Mucosa of descending colon (tissue), 3 donors: Measurements from ENCODE around the gene RASSF5. TPM values are rescaled to one million over a fixed set of nuclear protein-coding genes. Genes with fewer than 3 reads are reported as not detected.

Experiments
- ATAC-seq: fragments of 200-7000 bp; cut with Tn5 transposase; one replicate; pipeline ENCODE4 v1.9.1; 2020; ENCODE audit warnings: mild to moderate bottlenecking, moderate library complexity
- DNase-seq, 3 donors: peaks; one replicate each; pipeline ENCODE4 v3.0.0-alpha.2; 2020
- H3K36me3 ChIP-seq: fragments of 200-600 bp; one replicate; pipeline ENCODE4 v1.8.0; 2021; ENCODE audit warnings: low read depth, mild to moderate bottlenecking
- H3K4me1 ChIP-seq: fragments of 200-600 bp; one replicate; pipeline ENCODE4 v1.8.0; 2021; ENCODE audit warnings: low read depth, mild to moderate bottlenecking
- H3K4me3 ChIP-seq: fragments of 200-600 bp; one replicate; pipeline ENCODE4 v1.8.0; 2021; ENCODE audit warnings: mild to moderate bottlenecking
- H3K9me3 ChIP-seq: fragments of 200-600 bp; one replicate; pipeline ENCODE4 v1.8.0; 2021; ENCODE audit warnings: mild to moderate bottlenecking
- intact Hi-C, 2 donors: fragments of 100-400 bp; cut with DNase I in 1 of 2; cut with micrococcal nuclease in 1 of 2; formaldehyde crosslinking; loops; one replicate each; pipeline versions ENCODE4 v1.11.0 to v1.11.1; 2022; cut with DNase I, micrococcal nuclease
- total RNA-seq, 3 donors: library from RNA; stranded (reverse); fragmentation: NEBNext Ultra II Directional in 2 of 3; extraction: Animal tissue kit (Norgen Biotek cat#: 25700) in 2 of 3; gene quantifications; one replicate each; pipeline versions ENCODE4 v1.2.1 to v1.2.4, GENCODE V29; 2021 to 2023
- TF ChIP-seq, protein P1 (sequence below): fragments of 200-600 bp; IDR thresholded peaks from one replicate; pipeline ENCODE4 v1.8.0; 2022; ENCODE audit warnings: antibody characterized with exemption, mild to moderate bottlenecking
- donor health status: DM: no; HTN: no; CAD: no; lungs with moderate emphysema.
- donor health status: DM: no; HTN: no; CAD: no.
- donor health status: DM: no; HTN: yes; CAD: no.

Gene RASSF5
- total RNA-seq, 3 donors from 2014 or later = 5.3 to 7.6 (median 5.8) TPM

DNA sequence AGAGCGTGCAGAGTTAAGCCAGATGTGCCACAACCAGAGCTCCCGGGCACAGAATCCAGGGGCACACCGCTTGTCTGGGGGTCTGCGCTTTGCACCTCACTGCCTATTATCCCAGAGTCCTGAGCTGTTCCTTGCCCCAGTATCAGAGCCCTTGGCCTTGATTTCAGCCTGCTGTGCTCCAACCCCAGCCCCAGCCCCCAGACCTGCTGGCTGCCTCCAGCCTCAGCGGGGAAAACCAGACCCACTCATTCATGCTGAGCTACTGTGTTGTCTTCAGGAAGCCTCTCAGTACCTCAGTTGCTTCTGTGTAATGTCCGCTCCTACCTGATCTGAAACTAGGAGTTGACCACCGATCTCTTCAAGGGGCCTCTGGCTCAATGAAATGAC, 35.9 kb upstream of the RASSF5 start:
- peaks cover 22% of the 10 kb centered on the region for H3K4me1 ChIP-seq
- intact Hi-C loops = no loop called here
- ATAC-seq = no peak
- TF ChIP-seq, protein P1, sequence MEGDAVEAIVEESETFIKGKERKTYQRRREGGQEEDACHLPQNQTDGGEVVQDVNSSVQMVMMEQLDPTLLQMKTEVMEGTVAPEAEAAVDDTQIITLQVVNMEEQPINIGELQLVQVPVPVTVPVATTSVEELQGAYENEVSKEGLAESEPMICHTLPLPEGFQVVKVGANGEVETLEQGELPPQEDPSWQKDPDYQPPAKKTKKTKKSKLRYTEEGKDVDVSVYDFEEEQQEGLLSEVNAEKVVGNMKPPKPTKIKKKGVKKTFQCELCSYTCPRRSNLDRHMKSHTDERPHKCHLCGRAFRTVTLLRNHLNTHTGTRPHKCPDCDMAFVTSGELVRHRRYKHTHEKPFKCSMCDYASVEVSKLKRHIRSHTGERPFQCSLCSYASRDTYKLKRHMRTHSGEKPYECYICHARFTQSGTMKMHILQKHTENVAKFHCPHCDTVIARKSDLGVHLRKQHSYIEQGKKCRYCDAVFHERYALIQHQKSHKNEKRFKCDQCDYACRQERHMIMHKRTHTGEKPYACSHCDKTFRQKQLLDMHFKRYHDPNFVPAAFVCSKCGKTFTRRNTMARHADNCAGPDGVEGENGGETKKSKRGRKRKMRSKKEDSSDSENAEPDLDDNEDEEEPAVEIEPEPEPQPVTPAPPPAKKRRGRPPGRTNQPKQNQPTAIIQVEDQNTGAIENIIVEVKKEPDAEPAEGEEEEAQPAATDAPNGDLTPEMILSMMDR = no peak
- no peaks in the 10 kb centered on the region for H3K36me3 ChIP-seq
- H3K4me3 ChIP-seq = no peak overlapping the region
- no peaks in the 10 kb centered on the region for H3K9me3 ChIP-seq
- no peak for DNase-seq

DNA sequence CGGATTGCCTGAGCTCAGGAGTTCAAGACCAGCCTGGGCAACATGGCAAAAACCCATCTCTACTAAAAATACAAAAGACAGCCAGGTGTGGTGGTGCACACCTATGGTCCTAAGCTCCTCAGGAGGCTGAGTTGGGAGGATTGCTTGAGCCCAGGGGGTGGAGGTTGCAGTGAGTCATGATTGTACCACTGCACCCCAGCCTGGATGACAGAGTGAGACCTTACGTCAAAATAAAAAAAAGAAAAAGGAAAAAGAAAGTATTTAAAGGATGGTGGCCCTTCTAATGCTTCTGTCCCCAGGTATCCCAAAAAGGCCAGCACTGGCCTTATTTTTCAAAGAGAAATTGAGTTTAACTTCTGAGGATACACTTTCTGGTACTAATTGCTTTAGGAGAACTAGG, 35.3 kb upstream of the RASSF5 start:
- DNase-seq = no peak
- intact Hi-C loops = no loop called here
- ATAC-seq = no peak
- Histone ChIP-seq H3K4me1 (peaks cover 22% of the 10 kb centered on the region), H3K36me3 (no peaks in the 10 kb centered on the region), H3K4me3 (no peak overlapping the region), H3K9me3 (no peaks in the 10 kb centered on the region)
- TF ChIP-seq, protein P1 = no peak

DNA sequence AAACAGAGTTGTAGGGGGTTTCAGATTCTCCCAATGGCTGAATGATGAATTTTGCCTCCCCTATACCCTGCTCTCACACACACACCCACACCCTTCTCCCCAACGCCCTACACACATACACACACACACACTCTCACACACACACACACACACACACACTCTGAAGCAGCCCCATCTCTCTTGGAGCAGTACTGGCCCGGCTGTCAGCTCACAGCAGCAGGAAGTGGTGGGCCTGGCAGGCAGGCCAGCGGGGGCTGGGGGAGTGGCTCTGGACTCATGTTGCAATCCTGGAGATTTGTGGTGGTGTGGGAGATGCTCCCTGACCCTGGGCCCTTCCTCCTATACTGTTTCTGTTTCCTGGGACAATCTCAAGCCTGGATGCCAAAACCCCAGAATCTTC, 34.9 kb upstream of the RASSF5 start:
- H3K4me1 ChIP-seq = peaks cover 22% of the 10 kb centered on the region
- no peaks in the 10 kb centered on the region for H3K9me3 ChIP-seq
- no peaks in the 10 kb centered on the region for H3K36me3 ChIP-seq
- H3K4me3 ChIP-seq = no peak overlapping the region
- ATAC-seq (no peak), DNase-seq (peak in 2 of 3 donors; percentile 35 to 59)
- TF ChIP-seq, protein P1 = no peak
- intact Hi-C loops = no loop called here

DNA sequence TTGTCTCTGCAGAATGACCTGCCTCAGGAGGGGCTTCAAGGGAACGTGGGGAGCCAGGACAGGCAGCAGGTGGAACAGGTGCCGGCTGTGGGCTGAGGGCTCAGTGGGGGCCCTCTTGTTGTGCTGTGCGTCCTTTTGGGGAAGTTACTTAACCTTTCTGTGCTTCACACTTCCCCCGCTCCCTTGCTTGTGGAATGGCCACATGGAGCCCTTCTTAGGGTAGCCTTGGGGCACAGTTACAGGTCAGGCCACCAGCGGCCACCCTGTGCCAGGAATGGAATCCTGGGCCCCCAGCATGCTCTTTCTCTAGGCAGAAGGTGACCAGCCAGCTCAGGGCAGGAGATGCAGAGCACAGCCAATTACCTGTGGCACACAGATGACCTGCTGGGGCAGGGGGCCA, 34.4 kb upstream of the RASSF5 start:
- ATAC-seq (no peak), DNase-seq (no peak)
- H3K4me3 ChIP-seq = no peak overlapping the region
- H3K9me3 ChIP-seq = no peaks in the 10 kb centered on the region
- peaks cover 22% of the 10 kb centered on the region for H3K4me1 ChIP-seq
- H3K36me3 ChIP-seq = no peaks in the 10 kb centered on the region
- TF ChIP-seq, protein P1 = no peak
- intact Hi-C loops = no loop called here

DNA sequence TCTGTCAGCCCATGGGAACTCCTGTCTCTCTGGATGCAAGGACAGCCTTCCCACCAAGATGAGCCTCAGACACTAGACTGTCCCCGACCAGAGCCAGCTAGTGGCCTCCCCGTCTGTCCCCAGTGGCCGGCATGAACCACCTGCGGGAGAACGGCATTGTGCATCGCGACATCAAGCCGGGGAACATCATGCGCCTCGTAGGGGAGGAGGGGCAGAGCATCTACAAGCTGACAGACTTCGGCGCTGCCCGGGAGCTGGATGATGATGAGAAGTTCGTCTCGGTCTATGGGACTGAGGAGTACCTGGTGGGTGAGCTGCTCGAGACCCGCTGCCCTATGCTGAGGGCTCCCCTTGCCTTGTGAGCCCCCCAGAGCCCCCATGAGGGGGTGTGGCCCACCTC, 31.3 kb upstream of the RASSF5 start:
- no peaks in the 10 kb centered on the region for H3K36me3 ChIP-seq
- intact Hi-C loops = no loop called here
- H3K9me3 ChIP-seq = no peaks in the 10 kb centered on the region
- no peak for DNase-seq
- no peak for ATAC-seq
- TF ChIP-seq, protein P1 = no peak
- no peak overlapping the region for H3K4me3 ChIP-seq
- peaks cover 7% of the 10 kb centered on the region for H3K4me1 ChIP-seq

DNA sequence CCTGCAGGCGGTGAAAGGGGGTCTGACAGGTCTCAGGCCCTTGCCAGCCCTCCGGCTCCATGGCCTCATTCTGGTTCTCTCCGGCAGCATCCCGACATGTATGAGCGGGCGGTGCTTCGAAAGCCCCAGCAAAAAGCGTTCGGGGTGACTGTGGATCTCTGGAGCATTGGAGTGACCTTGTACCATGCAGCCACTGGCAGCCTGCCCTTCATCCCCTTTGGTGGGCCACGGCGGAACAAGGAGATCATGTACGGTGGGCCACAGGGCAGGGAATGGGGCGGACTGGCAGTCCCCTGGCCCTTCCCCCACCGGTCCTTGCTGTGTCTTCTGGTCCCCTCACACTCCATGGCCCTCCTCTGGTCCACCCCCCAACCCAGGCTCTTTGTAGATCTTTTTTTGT, 30.7 kb upstream of the RASSF5 start:
- ATAC-seq (no peak), DNase-seq (peak in 1 of 3 donors; percentile 11)
- Histone ChIP-seq H3K9me3 (no peaks in the 10 kb centered on the region), H3K4me1 (peaks cover 2% of the 10 kb centered on the region), H3K36me3 (no peaks in the 10 kb centered on the region), H3K4me3 (no peak overlapping the region)
- TF ChIP-seq, protein P1 = no peak
- intact Hi-C loops = no loop called here
